Neural progenitor cell (in vitro differentiated cells): Measurements from ENCODE around the gene METTL21C. TPM values are rescaled to one million over a fixed set of nuclear protein-coding genes. Genes with fewer than 3 reads are reported as not detected.

ENCODE experiments used
- DNase-seq: peaks from one replicate; pipeline ENCODE4 v3.0.0-alpha.2; 2016; ENCODE audit warnings: low spot score
- H2AFZ ChIP-seq: fragments of 200-600 bp; sonication (generic); replicated peaks from 2 replicates; pipeline ENCODE4 v1.6.1; 2016; ENCODE audit warnings: antibody characterized with exemption
- H3F3A ChIP-seq: fragments of 200-600 bp; sonication (generic); 2 replicates; pipeline ENCODE4 v1.6.1; 2016; ENCODE audit warnings: antibody characterized with exemption, low read depth
- H3K27ac ChIP-seq: fragments of 200-600 bp; sonication (generic); 2 replicates; pipeline ENCODE4 v1.5.1; 2016; ENCODE audit warnings: mild to moderate bottlenecking
- H3K27me3 ChIP-seq: fragments of 200-600 bp; sonication (generic); 2 replicates; pipeline ENCODE4 v1.6.1; 2016; ENCODE audit warnings: mild to moderate bottlenecking, moderate library complexity
- H3K36me3 ChIP-seq: fragments of 200-600 bp; sonication (generic); 2 replicates; pipeline ENCODE4 v1.5.1; 2016
- H3K4me1 ChIP-seq: fragments of 200-600 bp; sonication (generic); 2 replicates; pipeline ENCODE4 v1.6.1; 2016; ENCODE audit warnings: mixed run types
- H3K4me2 ChIP-seq: fragments of 200-600 bp; sonication (generic); 2 replicates; pipeline ENCODE4 v1.6.1; 2016
- H3K4me3 ChIP-seq: fragments of 200-600 bp; sonication (generic); 2 replicates; pipeline ENCODE4 v1.5.1; 2016
- H3K79me2 ChIP-seq: fragments of 200-600 bp; sonication (generic); 2 replicates; pipeline ENCODE4 v1.6.1; 2016; ENCODE audit warnings: low read depth
- H3K9ac ChIP-seq: fragments of 200-600 bp; sonication (generic); 2 replicates; pipeline ENCODE4 v1.6.1; 2016
- H3K9me3 ChIP-seq: fragments of 200-600 bp; sonication (generic); 2 replicates; pipeline ENCODE4 v1.5.1; 2016; ENCODE audit warnings: low read depth
- H4K20me1 ChIP-seq: fragments of 200-600 bp; sonication (generic); 2 replicates; pipeline ENCODE4 v1.6.1; 2016; ENCODE audit warnings: low read depth
- H3K27ac Mint-ChIP-seq: 3 replicates; pipeline ENCODE4 v1.8.0; 2021; ENCODE audit warnings: mixed read lengths
- H3K27me3 Mint-ChIP-seq: 2 replicates; pipeline ENCODE4 v1.8.0; 2022; ENCODE audit warnings: low read depth, mild to moderate bottlenecking, inconsistent platforms, moderate library complexity, mixed read lengths; ENCODE audit not compliant: insufficient read depth
- H3K36me3 Mint-ChIP-seq: 3 replicates; pipeline ENCODE4 v1.8.0; 2021; ENCODE audit warnings: mixed read lengths
- H3K4me1 Mint-ChIP-seq: 3 replicates; pipeline ENCODE4 v1.8.0; 2021; ENCODE audit warnings: mixed read lengths
- H3K4me3 Mint-ChIP-seq: 3 replicates; pipeline ENCODE4 v1.8.0; 2021; ENCODE audit warnings: mild to moderate bottlenecking, moderate library complexity, mixed read lengths
- H3K9me3 Mint-ChIP-seq: 3 replicates; pipeline ENCODE4 v1.8.0; 2020; ENCODE audit warnings: mixed read lengths
- EZH2 ChIP-seq: fragments of 200-600 bp; sonication (generic); IDR thresholded peaks from 2 replicates; pipeline ENCODE4 v1.6.1; 2017; ENCODE audit warnings: antibody characterized with exemption, mild to moderate bottlenecking, moderate library complexity
- EZH2phosphoT487 ChIP-seq: fragments of 200-600 bp; sonication (generic); IDR thresholded peaks from 2 replicates; pipeline ENCODE4 v1.6.1; 2017; ENCODE audit warnings: antibody characterized with exemption
- total RNA-seq: library from RNA; depleted of rRNA; stranded (reverse); fragments of >200 nt; gene quantifications from 2 replicates; pipeline ENCODE4 v1.2.3, GENCODE V29; 2015; ENCODE audit warnings: low replicate concordance
- TF ChIP-seq, protein P1 (sequence below): fragments of 200-600 bp; sonication (generic); IDR thresholded peaks from 2 replicates; pipeline ENCODE4 v1.5.1; 2017; ENCODE audit warnings: antibody characterized with exemption, mild to moderate bottlenecking

METTL21C gene
- total RNA-seq, 1 donor from 2014 or later, result not detected

DNA sequence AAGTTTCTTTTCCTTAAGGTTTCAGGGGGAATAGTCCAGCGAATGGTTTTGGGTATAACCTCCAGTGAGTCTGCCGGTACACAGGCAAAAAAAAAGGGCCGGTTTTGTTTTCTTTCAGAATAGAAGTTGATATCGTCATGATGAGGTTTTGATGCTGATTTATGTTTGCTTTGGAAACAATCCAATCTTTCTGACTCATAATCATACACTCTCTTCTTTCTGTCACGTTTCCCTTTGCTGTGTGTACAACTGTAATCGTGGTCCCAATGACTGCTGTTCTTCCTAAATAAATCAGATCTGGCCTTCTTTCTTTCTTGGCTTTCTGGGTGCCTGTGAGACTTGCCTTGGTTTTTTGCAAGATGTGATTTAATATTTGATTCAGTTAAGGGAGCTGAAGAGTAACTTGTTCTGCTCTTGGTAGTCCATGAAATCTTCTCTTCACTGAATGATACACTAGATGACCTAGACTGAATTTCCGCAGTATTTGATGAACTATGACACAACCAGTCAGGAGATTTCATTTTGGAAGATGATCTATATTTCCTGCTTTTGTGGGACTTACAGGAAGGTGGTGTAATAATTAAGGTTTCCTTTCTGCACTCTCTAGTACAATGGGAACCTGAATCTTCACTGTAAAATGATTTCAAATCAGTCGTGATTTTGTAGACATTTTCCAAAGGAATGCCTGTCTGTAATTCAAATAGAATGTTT, 34.9 kb upstream of the METTL21C start:
- no peaks in the 10 kb centered on the region for H3K4me1 ChIP-seq
- H3F3A ChIP-seq, result no peaks in the 10 kb centered on the region
- H4K20me1 ChIP-seq, result no peaks in the 10 kb centered on the region
- DNase-seq, result no peak
- no peak overlapping the region for H3K9ac ChIP-seq
- Mint-ChIP-seq H3K4me3 (no peak overlapping the region), H3K9me3 (peaks cover 2% of the 10 kb centered on the region), H3K36me3 (no peaks in the 10 kb centered on the region), H3K4me1 (peaks cover 5% of the 10 kb centered on the region), H3K27ac (no peak overlapping the region), H3K27me3 (no peaks in the 10 kb centered on the region)
- no peak overlapping the region for H3K4me3 ChIP-seq
- H3K9me3 ChIP-seq, result no peaks in the 10 kb centered on the region
- no peak overlapping the region for H3K27ac ChIP-seq
- no peaks in the 10 kb centered on the region for H3K79me2 ChIP-seq
- TF ChIP-seq, protein P1, sequence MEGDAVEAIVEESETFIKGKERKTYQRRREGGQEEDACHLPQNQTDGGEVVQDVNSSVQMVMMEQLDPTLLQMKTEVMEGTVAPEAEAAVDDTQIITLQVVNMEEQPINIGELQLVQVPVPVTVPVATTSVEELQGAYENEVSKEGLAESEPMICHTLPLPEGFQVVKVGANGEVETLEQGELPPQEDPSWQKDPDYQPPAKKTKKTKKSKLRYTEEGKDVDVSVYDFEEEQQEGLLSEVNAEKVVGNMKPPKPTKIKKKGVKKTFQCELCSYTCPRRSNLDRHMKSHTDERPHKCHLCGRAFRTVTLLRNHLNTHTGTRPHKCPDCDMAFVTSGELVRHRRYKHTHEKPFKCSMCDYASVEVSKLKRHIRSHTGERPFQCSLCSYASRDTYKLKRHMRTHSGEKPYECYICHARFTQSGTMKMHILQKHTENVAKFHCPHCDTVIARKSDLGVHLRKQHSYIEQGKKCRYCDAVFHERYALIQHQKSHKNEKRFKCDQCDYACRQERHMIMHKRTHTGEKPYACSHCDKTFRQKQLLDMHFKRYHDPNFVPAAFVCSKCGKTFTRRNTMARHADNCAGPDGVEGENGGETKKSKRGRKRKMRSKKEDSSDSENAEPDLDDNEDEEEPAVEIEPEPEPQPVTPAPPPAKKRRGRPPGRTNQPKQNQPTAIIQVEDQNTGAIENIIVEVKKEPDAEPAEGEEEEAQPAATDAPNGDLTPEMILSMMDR, result no peak
- no peak for TF ChIP-seq EZH2phosphoT487
- no peak overlapping the region for H2AFZ ChIP-seq
- H3K4me2 ChIP-seq, result no peak overlapping the region
- no peaks in the 10 kb centered on the region for H3K36me3 ChIP-seq
- peaks cover 25% of the 10 kb centered on the region for H3K27me3 ChIP-seq

DNA sequence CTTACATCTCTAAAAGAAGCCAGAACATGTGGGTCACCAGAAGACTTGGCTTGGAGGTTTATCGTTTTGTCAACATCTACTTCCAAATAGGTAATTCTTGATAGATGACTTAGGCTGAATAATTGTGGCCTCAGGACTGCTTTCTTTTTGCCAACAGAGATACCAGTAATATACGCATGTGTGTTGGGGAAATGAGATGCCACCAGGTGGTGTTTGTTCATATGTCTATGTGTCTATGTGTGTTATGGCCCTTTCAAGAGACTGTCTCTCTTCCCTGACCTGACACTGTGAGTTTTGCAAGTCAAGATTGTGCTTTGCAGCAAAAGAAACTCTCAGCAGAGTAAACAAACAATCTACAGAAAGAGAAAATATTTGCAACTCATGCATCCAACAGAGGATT, 31.6 kb upstream of the METTL21C start:
- Histone ChIP-seq H3K27ac (no peak overlapping the region), H3K79me2 (no peaks in the 10 kb centered on the region), H3K4me2 (no peak overlapping the region), H3K36me3 (no peaks in the 10 kb centered on the region), H3K27me3 (peaks cover 13% of the 10 kb centered on the region), H3K9me3 (no peaks in the 10 kb centered on the region), H4K20me1 (no peaks in the 10 kb centered on the region), H2AFZ (no peak overlapping the region), H3F3A (no peaks in the 10 kb centered on the region), H3K4me3 (no peak overlapping the region), H3K9ac (no peak overlapping the region), H3K4me1 (no peaks in the 10 kb centered on the region)
- DNase-seq, result no peak
- no peak overlapping the region for H3K27ac Mint-ChIP-seq
- no peak overlapping the region for H3K4me3 Mint-ChIP-seq
- TF ChIP-seq EZH2phosphoT487, result no peak
- TF ChIP-seq, protein P1, result no peak
- TF ChIP-seq EZH2, result no peak
- peaks cover 2% of the 10 kb centered on the region for H3K9me3 Mint-ChIP-seq
- H3K4me1 Mint-ChIP-seq, result no peaks in the 10 kb centered on the region
- H3K36me3 Mint-ChIP-seq, result no peaks in the 10 kb centered on the region
- no peaks in the 10 kb centered on the region for H3K27me3 Mint-ChIP-seq

DNA sequence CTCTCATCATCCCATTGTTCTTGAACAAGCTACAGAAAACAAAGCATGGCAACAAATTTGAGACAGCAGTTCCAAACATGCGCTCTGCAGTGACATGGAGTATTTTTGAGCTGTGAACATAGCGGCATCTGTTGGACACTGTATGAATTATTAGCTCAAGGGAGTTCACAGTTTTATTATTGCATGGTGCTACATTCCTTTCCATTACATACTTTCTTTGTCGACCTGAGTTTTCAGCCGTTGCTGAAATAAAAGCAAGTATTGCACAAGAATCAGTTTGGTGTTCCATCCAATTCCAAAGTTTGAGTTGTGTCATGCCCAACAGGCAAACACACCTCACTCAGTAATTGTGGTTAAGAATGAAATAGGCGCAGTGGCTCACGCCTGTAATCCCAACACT, 30.1 kb upstream of the METTL21C start:
- Histone ChIP-seq H3K9me3 (no peaks in the 10 kb centered on the region), H3K36me3 (no peaks in the 10 kb centered on the region), H3K79me2 (no peaks in the 10 kb centered on the region), H3K9ac (no peak overlapping the region), H3K27ac (no peak overlapping the region), H3K4me2 (no peak overlapping the region), H3F3A (no peaks in the 10 kb centered on the region), H4K20me1 (no peaks in the 10 kb centered on the region), H3K4me3 (no peak overlapping the region), H3K27me3 (no peaks in the 10 kb centered on the region), H3K4me1 (no peaks in the 10 kb centered on the region), H2AFZ (no peak overlapping the region)
- TF ChIP-seq EZH2phosphoT487, result no peak
- TF ChIP-seq, protein P1, result peak; percentile 32
- no peak for TF ChIP-seq EZH2
- Mint-ChIP-seq H3K4me3 (no peak overlapping the region), H3K27ac (no peak overlapping the region), H3K9me3 (peaks cover 2% of the 10 kb centered on the region), H3K36me3 (no peaks in the 10 kb centered on the region), H3K4me1 (no peaks in the 10 kb centered on the region), H3K27me3 (no peaks in the 10 kb centered on the region)
- no peak for DNase-seq
